SK-N-SH treated with all-trans-retinoic acid at 6 μM for 48 hours (cell line): ENCODE results near the gene SLC66A3.

Experiments used
- BACH2 ChIP-seq: fragments of 250-450 bp; sonication (Bioruptor Pico); IDR thresholded peaks from 2 replicates; pipeline ENCODE4 v1.9.0; 2021; ENCODE audit warnings: mild to moderate bottlenecking, borderline replicate concordance
- ISL1 ChIP-seq: fragments of 250-450 bp; sonication (Bioruptor Pico); IDR thresholded peaks from 2 replicates; pipeline ENCODE4 v2.1.2; 2022; ENCODE audit warnings: mild to moderate bottlenecking, moderate library complexity
- SNAI2 ChIP-seq: fragments of 250-450 bp; sonication (Bioruptor Pico); IDR thresholded peaks from 2 replicates; pipeline ENCODE4 v1.5.0; 2020; ENCODE audit warnings: mild to moderate bottlenecking, moderate library complexity
- ZNF565 ChIP-seq: fragments of 450-650 bp; formaldehyde crosslinking; conservative IDR thresholded peaks from 2 replicates; pipeline ENCODE4 v1.5.0; 2020; ENCODE audit warnings: low read depth, mild to moderate bottlenecking, moderate library complexity
- TF ChIP-seq, protein P1 (sequence below): fragments of 250-450 bp; sonication (Bioruptor Pico); IDR thresholded peaks from 2 replicates; pipeline ENCODE4 v1.8.0; 2021; ENCODE audit warnings: low read depth, mild to moderate bottlenecking, moderate library complexity, borderline replicate concordance
- TF ChIP-seq, protein P2 (sequence below): fragments of 250-450 bp; sonication (Bioruptor Pico); IDR thresholded peaks from 2 replicates; pipeline ENCODE4 v1.8.0; 2020; ENCODE audit warnings: mild to moderate bottlenecking, moderate library complexity, borderline replicate concordance

- TF ChIP-seq, protein P1, sequence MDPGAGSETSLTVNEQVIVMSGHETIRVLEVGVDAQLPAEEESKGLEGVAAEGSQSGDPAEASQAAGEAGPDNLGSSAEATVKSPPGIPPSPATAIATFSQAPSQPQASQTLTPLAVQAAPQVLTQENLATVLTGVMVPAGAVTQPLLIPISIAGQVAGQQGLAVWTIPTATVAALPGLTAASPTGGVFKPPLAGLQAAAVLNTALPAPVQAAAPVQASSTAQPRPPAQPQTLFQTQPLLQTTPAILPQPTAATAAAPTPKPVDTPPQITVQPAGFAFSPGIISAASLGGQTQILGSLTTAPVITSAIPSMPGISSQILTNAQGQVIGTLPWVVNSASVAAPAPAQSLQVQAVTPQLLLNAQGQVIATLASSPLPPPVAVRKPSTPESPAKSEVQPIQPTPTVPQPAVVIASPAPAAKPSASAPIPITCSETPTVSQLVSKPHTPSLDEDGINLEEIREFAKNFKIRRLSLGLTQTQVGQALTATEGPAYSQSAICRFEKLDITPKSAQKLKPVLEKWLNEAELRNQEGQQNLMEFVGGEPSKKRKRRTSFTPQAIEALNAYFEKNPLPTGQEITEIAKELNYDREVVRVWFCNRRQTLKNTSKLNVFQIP (CRISPR knock-in tag) = no peak
- TF ChIP-seq ZNF565 (CRISPR knock-in tag) = no peak
- no peak for TF ChIP-seq BACH2
- no peak for TF ChIP-seq ISL1 (CRISPR knock-in tag)
- TF ChIP-seq, protein P2, sequence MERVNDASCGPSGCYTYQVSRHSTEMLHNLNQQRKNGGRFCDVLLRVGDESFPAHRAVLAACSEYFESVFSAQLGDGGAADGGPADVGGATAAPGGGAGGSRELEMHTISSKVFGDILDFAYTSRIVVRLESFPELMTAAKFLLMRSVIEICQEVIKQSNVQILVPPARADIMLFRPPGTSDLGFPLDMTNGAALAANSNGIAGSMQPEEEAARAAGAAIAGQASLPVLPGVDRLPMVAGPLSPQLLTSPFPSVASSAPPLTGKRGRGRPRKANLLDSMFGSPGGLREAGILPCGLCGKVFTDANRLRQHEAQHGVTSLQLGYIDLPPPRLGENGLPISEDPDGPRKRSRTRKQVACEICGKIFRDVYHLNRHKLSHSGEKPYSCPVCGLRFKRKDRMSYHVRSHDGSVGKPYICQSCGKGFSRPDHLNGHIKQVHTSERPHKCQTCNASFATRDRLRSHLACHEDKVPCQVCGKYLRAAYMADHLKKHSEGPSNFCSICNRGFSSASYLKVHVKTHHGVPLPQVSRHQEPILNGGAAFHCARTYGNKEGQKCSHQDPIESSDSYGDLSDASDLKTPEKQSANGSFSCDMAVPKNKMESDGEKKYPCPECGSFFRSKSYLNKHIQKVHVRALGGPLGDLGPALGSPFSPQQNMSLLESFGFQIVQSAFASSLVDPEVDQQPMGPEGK (CRISPR knock-in tag) = no peak
- no peak for TF ChIP-seq SNAI2 (CRISPR knock-in tag)
These were observed 2.7 kb upstream of the SLC66A3 start for GRCh38 chr2:11152591-11152990.
